Measurements from ENCODE around the gene RRP12.

Gene RRP12

GRCh38 chr10:97400665-97401454 lies at the start of gene RRP12:
RRP12 (minus strand) TSS chr10:97401340; CDS start chr10:97401231, 109 bp downstream.
- no peak for TF ChIP-seq CTCF (conservative IDR thresholded peaks at IDR 0.05; ENCODE audit: low read depth, low read length)
- H3K9ac ChIP-seq = peak within 1 kb of the TSS; percentile 74
- peak within 1 kb of the TSS; percentile 51; the same call in 1 of the 2 replicates for H2AFZ ChIP-seq (ENCODE audit: low read depth)
- no peaks in the 10 kb centered on the region; the same call in 1 of the 2 replicates for H3K36me3 ChIP-seq (ENCODE audit: insufficient read depth)
- H3K27ac ChIP-seq = peak within 1 kb of the TSS; percentile 84
- H4K20me1 ChIP-seq (ENCODE audit: insufficient read depth) = no peaks in the 10 kb centered on the region
- peaks cover 21% of the 10 kb centered on the region for H3K4me1 ChIP-seq (ENCODE audit: low read depth, poor library complexity, severe bottlenecking)
- peak within 1 kb of the TSS; percentile 85 for H3K4me2 ChIP-seq
- H3K79me2 ChIP-seq (ENCODE audit: insufficient read depth, low read depth) = peaks cover 32% of the 10 kb centered on the region
- no peaks in the 10 kb centered on the region for H3K27me3 ChIP-seq (ENCODE audit: insufficient read depth, low read depth)
- no peak within 1 kb of the TSS for H3K4me3 ChIP-seq (IDR thresholded peaks at IDR 0.05; ENCODE audit: insufficient read depth, low read depth, low read length)

GRCh38 chr10:97450828-97451227 lies 49.7 kb upstream of the RRP12 start:
- no peaks in the 10 kb centered on the region for H3K27me3 ChIP-seq (ENCODE audit: insufficient read depth, low read depth)
- no peak overlapping the region for H2AFZ ChIP-seq (ENCODE audit: low read depth)
- H3K27ac ChIP-seq = no peak overlapping the region
- peaks cover 15% of the 10 kb centered on the region; the same call in 1 of the 2 replicates for H3K79me2 ChIP-seq (ENCODE audit: insufficient read depth, low read depth)
- H3K36me3 ChIP-seq (ENCODE audit: insufficient read depth) = no peaks in the 10 kb centered on the region
- H3K9ac ChIP-seq = no peak overlapping the region
- no peak overlapping the region for H3K4me2 ChIP-seq
- no peaks in the 10 kb centered on the region for H4K20me1 ChIP-seq (ENCODE audit: insufficient read depth)
- peaks cover 18% of the 10 kb centered on the region for H3K4me1 ChIP-seq (ENCODE audit: low read depth, poor library complexity, severe bottlenecking)
- no peak for TF ChIP-seq CTCF (conservative IDR thresholded peaks at IDR 0.05; ENCODE audit: low read depth, low read length)
- no peak overlapping the region for H3K4me3 ChIP-seq (IDR thresholded peaks at IDR 0.05; ENCODE audit: insufficient read depth, low read depth, low read length)

GRCh38 chr10:97445722-97446639 lies 44.8 kb upstream of the RRP12 start, which contains the start of the genes EXOSC1 and ZDHHC16:
EXOSC1 (minus strand) TSS chr10:97446006; CDS start chr10:97445985, 21 bp downstream.
ZDHHC16 (plus strand) TSS chr10:97446175; CDS start chr10:97451676, 5,501 bp downstream.
- H3K79me2 ChIP-seq (ENCODE audit: insufficient read depth, low read depth) = peaks cover 31% of the 10 kb centered on the region
- H3K4me3 ChIP-seq (IDR thresholded peaks at IDR 0.05; ENCODE audit: insufficient read depth, low read depth, low read length) = peak within 1 kb of the TSS; percentile 43
- peak within 1 kb of the TSS; percentile 3; the same call in 1 of the 2 replicates for H3K27ac ChIP-seq

More at GRCh38 chr10:97445722-97446639, 44.8 kb upstream of the RRP12 start, which contains the start of the genes EXOSC1 and ZDHHC16:
- H3K36me3 ChIP-seq (ENCODE audit: insufficient read depth) = no peaks in the 10 kb centered on the region
- peak within 1 kb of the TSS; percentile 51; the same call in 1 of the 2 replicates for H3K9ac ChIP-seq
- peak within 1 kb of the TSS; percentile 97 for H3K4me2 ChIP-seq
- no peaks in the 10 kb centered on the region for H4K20me1 ChIP-seq (ENCODE audit: insufficient read depth)
- no peak; the same call in 1 of the 2 replicates for TF ChIP-seq CTCF (conservative IDR thresholded peaks at IDR 0.05; ENCODE audit: low read depth, low read length)
- H3K27me3 ChIP-seq (ENCODE audit: insufficient read depth, low read depth) = no peaks in the 10 kb centered on the region
- peaks cover 41% of the 10 kb centered on the region for H3K4me1 ChIP-seq (ENCODE audit: low read depth, poor library complexity, severe bottlenecking)
- peak within 1 kb of the TSS; percentile 70 for H2AFZ ChIP-seq (ENCODE audit: low read depth)
